ENCODE data around the gene NBAS. TPM values are rescaled to one million over a fixed set of nuclear protein-coding genes. Genes with fewer than 3 reads are reported as not detected.

Gene NBAS
- total RNA-seq, 2 donors from 2014 or later = 38.9 to 48.6 TPM

- no peak for ATAC-seq
- DNase-seq = no peak
- intact Hi-C loops (cut with DNase I) = no loop called here
Measured at GRCh38 chr2:15498554-15498953, 62.6 kb downstream of the NBAS start.

- DNase-seq (no peak), ATAC-seq (no peak)
- intact Hi-C loops (cut with DNase I) = no loop called here
Measured at GRCh38 chr2:15494877-15495276, 66.3 kb downstream of the NBAS start.

GRCh38 chr2:15492773-15493325 lies 68.3 kb downstream of the NBAS start:
- DNase-seq (no peak), ATAC-seq (no peak)
- intact Hi-C loops (cut with DNase I) = no loop called here

GRCh38 chr2:15486770-15487169 lies 74.4 kb downstream of the NBAS start:
- intact Hi-C loops (cut with DNase I) = no loop called here
- no peak for ATAC-seq

GRCh38 chr2:15485949-15486348 lies 75.2 kb downstream of the NBAS start:
- intact Hi-C loops (cut with DNase I) = no loop called here
- DNase-seq = no peak
- no peak for ATAC-seq

More at GRCh38 chr2:15486770-15487169, 74.4 kb downstream of the NBAS start:
- DNase-seq = no peak

- DNase-seq = no peak
- no peak for ATAC-seq
- intact Hi-C loops (cut with DNase I) = no loop called here
Measured at GRCh38 chr2:15481000-15481399, 80.1 kb downstream of the NBAS start.

- intact Hi-C loops (cut with DNase I) = no loop called here
- no peak for ATAC-seq
- DNase-seq = no peak
Measured at GRCh38 chr2:15480552-15480951, 80.6 kb downstream of the NBAS start.

GRCh38 chr2:15472876-15473275 lies 88.3 kb downstream of the NBAS start:
- intact Hi-C loops (cut with DNase I) = no loop called here
- DNase-seq (no peak), ATAC-seq (no peak)

GRCh38 chr2:15472133-15472532 lies 89.0 kb downstream of the NBAS start:
- peak; percentile 59 to 78 for ATAC-seq
- intact Hi-C loops (cut with DNase I) = no loop called here

GRCh38 chr2:15471606-15472005 lies 89.5 kb downstream of the NBAS start:
- DNase-seq (no peak), ATAC-seq (no peak)
- intact Hi-C loops (cut with DNase I) = no loop called here

More at GRCh38 chr2:15472133-15472532, 89.0 kb downstream of the NBAS start:
- DNase-seq = no peak

- intact Hi-C loops (cut with DNase I) = no loop called here
- no peak for ATAC-seq
- DNase-seq = no peak
Measured at GRCh38 chr2:15460112-15460620, 101.0 kb downstream of the NBAS start.

- no peak for ATAC-seq
- intact Hi-C loops (cut with DNase I) = no loop called here
- DNase-seq = no peak
Measured at GRCh38 chr2:15458277-15458676, 102.9 kb downstream of the NBAS start.

- ATAC-seq = no peak
- no peak for DNase-seq
- intact Hi-C loops (cut with DNase I) = no loop called here
Measured at GRCh38 chr2:15457868-15458267, 103.3 kb downstream of the NBAS start.

GRCh38 chr2:15456352-15456751 lies 104.8 kb downstream of the NBAS start:
- ATAC-seq (no peak), DNase-seq (no peak)
- intact Hi-C loops (cut with DNase I) = no loop called here

GRCh38 chr2:15450808-15451207 lies 110.3 kb downstream of the NBAS start:
- DNase-seq (no peak), ATAC-seq (no peak)
- intact Hi-C loops (cut with DNase I) = no loop called here

- intact Hi-C loops (cut with DNase I) = no loop called here
- ATAC-seq = peak; percentile 78 to 85
Measured at GRCh38 chr2:15449556-15450236, 111.4 kb downstream of the NBAS start.

GRCh38 chr2:15448250-15448839 lies 112.8 kb downstream of the NBAS start:
- peak; percentile 57 to 68 for ATAC-seq
- intact Hi-C loops (cut with DNase I) = no loop called here

More at GRCh38 chr2:15449556-15450236, 111.4 kb downstream of the NBAS start:
- DNase-seq = no peak

GRCh38 chr2:15447381-15447780 lies 113.8 kb downstream of the NBAS start:
- ATAC-seq (no peak), DNase-seq (no peak)
- intact Hi-C loops (cut with DNase I) = no loop called here

More at GRCh38 chr2:15448250-15448839, 112.8 kb downstream of the NBAS start:
- DNase-seq = no peak

GRCh38 chr2:15446961-15447360 lies 114.2 kb downstream of the NBAS start:
- no peak for DNase-seq
- intact Hi-C loops (cut with DNase I) = no loop called here
- no peak for ATAC-seq

- DNase-seq (no peak), ATAC-seq (no peak)
- intact Hi-C loops (cut with DNase I) = no loop called here
Measured at GRCh38 chr2:15445891-15446562, 115.1 kb downstream of the NBAS start.

Data from left cardiac atrium (tissue), 4 donors.